PC-3 (cell line): ENCODE data around the gene IYD. TPM values are rescaled to one million over a fixed set of nuclear protein-coding genes. Genes with fewer than 3 reads are reported as not detected.

ENCODE experiments used
- ATAC-seq: fragments of 200-7000 bp; cut with Tn5 transposase; 2 replicates; pipeline ENCODE4 v1.9.1; 2020; ENCODE audit warnings: mild to moderate bottlenecking, moderate library complexity
- BruUV-seq: library from RNA; stranded (reverse); fragments of 400-500 nt; replicated peaks from 2 replicates; lab custom pipeline; 2021; lab: Mats Ljungman, UMichigan
- CTCF ChIA-PET: fragments of 300-600 bp; sonication (Branson Sonifier 250); formaldehyde crosslinking; loops from one replicate; lab custom pipeline; 2022; ENCODE audit warnings: antibody characterized with exemption; lab: Charles Lee
- POLR2A ChIA-PET: fragments of 300-600 bp; sonication (Branson Sonifier 250); formaldehyde crosslinking; loops from one replicate; lab custom pipeline; 2022; ENCODE audit warnings: antibody characterized with exemption; ENCODE audit not compliant: unreplicated experiment; lab: Charles Lee
- DNase-seq: peaks from one replicate; pipeline ENCODE4 v3.0.0-alpha.2; 2015
- H2AFZ ChIP-seq: fragments of 300-600 bp; sonication (generic); 2 replicates; pipeline ENCODE4 v1.6.0; 2016; ENCODE audit warnings: antibody characterized with exemption, low read length
- H3F3A ChIP-seq: fragments of 300-600 bp; sonication (generic); one replicate; pipeline ENCODE4 v1.6.0; 2017; ENCODE audit warnings: antibody characterized with exemption, low read length, control low read depth, mild to moderate bottlenecking; ENCODE audit not compliant: unreplicated experiment
- H3K27ac ChIP-seq: fragments of 300-600 bp; sonication (generic); 2 replicates; pipeline ENCODE4 v1.5.1; 2016; ENCODE audit warnings: mild to moderate bottlenecking, low read length
- H3K27me3 ChIP-seq: fragments of 300-600 bp; sonication (generic); 2 replicates; pipeline ENCODE4 v1.6.1; 2016; ENCODE audit warnings: low read length, mixed read lengths
- H3K36me3 ChIP-seq: fragments of 300-600 bp; sonication (generic); 2 replicates; pipeline ENCODE4 v1.6.1; 2016; ENCODE audit warnings: low read depth, mixed run types, low read length, mixed read lengths
- H3K4me1 ChIP-seq: fragments of 300-600 bp; sonication (generic); 2 replicates; pipeline ENCODE4 v1.5.1; 2016; ENCODE audit warnings: low read length; ENCODE audit not compliant: insufficient read depth
- H3K4me2 ChIP-seq: fragments of 300-600 bp; sonication (generic); 2 replicates; pipeline ENCODE4 v1.6.0; 2016; ENCODE audit warnings: low read length
- H3K4me3 ChIP-seq: fragments of 300-600 bp; sonication (generic); 2 replicates; pipeline ENCODE4 v1.5.1; 2016; ENCODE audit warnings: mild to moderate bottlenecking, low read length, mixed read lengths
- H3K79me2 ChIP-seq: fragments of 300-600 bp; sonication (generic); 2 replicates; pipeline ENCODE4 v1.6.1; 2017; ENCODE audit warnings: low read length, mixed read lengths
- H3K9ac ChIP-seq: fragments of 300-600 bp; sonication (generic); 2 replicates; pipeline ENCODE4 v1.6.0; 2016; ENCODE audit warnings: mild to moderate bottlenecking, low read length
- H3K9me2 ChIP-seq: fragments of 300-600 bp; sonication (generic); replicated peaks from 2 replicates; pipeline ENCODE4 v1.6.1; 2016; ENCODE audit warnings: mixed run types, low read length, mixed read lengths
- H3K9me3 ChIP-seq: fragments of 300-600 bp; sonication (generic); 2 replicates; pipeline ENCODE4 v1.6.1; 2016; ENCODE audit warnings: low read length, mixed read lengths
- H4K20me1 ChIP-seq: fragments of 300-600 bp; sonication (generic); 2 replicates; pipeline ENCODE4 v1.6.1; 2016; ENCODE audit warnings: low read length, mixed read lengths
- EZH2 ChIP-seq: fragments of 300-600 bp; sonication (generic); IDR thresholded peaks from one replicate; pipeline ENCODE4 v1.6.1; 2017; ENCODE audit warnings: antibody characterized with exemption, mild to moderate bottlenecking, low read length; ENCODE audit not compliant: unreplicated experiment
- EZH2phosphoT487 ChIP-seq: fragments of 300-600 bp; sonication (generic); IDR thresholded peaks from 2 replicates; pipeline ENCODE4 v1.6.1; 2018; ENCODE audit warnings: mild to moderate bottlenecking, antibody characterized with exemption, low read length, borderline replicate concordance
- intact Hi-C: fragments of 100-400 bp; cut with micrococcal nuclease; formaldehyde crosslinking; loops from 2 replicates; pipeline ENCODE4 v1.9.0; 2023
- total RNA-seq: library from RNA; depleted of rRNA; stranded (reverse); fragments of >200 nt; gene quantifications from 2 replicates; pipeline ENCODE4 v1.2.3, GENCODE V29; 2014
- TF ChIP-seq, protein P1 (sequence below): fragments of 300-600 bp; sonication (generic); conservative IDR thresholded peaks from 2 replicates; pipeline ENCODE4 v1.5.1; 2017; ENCODE audit warnings: antibody characterized with exemption, low read depth, mild to moderate bottlenecking, low read length

The IYD gene
- total RNA-seq, 1 experiment from 2014 or later: 0.04 TPM

DNA sequence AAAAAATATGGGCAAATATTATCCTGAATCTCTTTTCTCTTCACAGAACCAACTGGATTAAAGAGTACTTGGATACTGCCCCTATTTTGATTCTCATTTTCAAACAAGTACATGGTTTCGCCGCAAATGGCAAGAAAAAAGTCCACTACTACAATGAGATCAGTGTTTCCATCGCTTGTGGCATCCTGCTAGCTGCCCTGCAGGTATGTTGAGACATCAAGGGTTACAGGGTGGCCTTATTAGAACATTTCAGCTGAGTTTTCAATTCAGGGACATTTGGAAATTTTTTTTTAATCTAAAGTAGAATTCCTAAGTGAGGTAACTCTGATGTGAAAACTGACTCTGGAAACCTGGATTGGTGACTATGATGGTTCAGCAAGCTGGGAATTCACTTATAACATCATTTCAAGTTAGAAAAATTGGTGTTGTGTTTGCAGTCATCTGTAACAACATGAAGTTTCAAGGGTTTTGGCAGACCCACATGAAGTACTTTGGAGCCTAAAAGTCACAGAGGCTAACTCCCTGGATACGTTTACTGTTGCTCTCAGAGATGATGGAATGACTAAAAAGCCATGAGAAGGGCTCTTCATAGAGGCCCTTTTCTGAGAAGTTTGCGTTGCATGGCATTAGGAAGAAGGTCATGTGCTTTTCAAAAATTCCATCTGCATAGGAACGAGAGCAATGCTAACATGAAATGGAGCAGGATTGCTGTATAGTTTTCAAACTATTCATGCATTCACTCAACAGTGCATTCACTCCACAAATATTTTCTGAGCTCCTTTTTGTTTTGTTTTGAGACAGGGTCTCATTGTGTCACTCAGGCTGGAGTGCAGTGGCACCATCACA is 25.5 kb downstream of the IYD start:
- Histone ChIP-seq H3K4me3 (no peak overlapping the region), H4K20me1 (no peaks in the 10 kb centered on the region), H3K4me2 (no peak overlapping the region), H3K9me2 (no peaks in the 10 kb centered on the region), H3K9me3 (no peaks in the 10 kb centered on the region), H3K36me3 (no peaks in the 10 kb centered on the region), H3K9ac (no peak overlapping the region), H3K79me2 (no peaks in the 10 kb centered on the region), H3K27me3 (no peaks in the 10 kb centered on the region), H2AFZ (no peak overlapping the region), H3K4me1 (peaks cover 14% of the 10 kb centered on the region), H3K27ac (no peak overlapping the region), H3F3A (no peaks in the 10 kb centered on the region)
- intact Hi-C loops: loop anchor here (5.0 kb wide), 2 partner anchors 57 to 312 kb away; no protein-coding TSS in a partner anchor
- no peak for TF ChIP-seq EZH2
- TF ChIP-seq, protein P1, sequence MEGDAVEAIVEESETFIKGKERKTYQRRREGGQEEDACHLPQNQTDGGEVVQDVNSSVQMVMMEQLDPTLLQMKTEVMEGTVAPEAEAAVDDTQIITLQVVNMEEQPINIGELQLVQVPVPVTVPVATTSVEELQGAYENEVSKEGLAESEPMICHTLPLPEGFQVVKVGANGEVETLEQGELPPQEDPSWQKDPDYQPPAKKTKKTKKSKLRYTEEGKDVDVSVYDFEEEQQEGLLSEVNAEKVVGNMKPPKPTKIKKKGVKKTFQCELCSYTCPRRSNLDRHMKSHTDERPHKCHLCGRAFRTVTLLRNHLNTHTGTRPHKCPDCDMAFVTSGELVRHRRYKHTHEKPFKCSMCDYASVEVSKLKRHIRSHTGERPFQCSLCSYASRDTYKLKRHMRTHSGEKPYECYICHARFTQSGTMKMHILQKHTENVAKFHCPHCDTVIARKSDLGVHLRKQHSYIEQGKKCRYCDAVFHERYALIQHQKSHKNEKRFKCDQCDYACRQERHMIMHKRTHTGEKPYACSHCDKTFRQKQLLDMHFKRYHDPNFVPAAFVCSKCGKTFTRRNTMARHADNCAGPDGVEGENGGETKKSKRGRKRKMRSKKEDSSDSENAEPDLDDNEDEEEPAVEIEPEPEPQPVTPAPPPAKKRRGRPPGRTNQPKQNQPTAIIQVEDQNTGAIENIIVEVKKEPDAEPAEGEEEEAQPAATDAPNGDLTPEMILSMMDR: no peak
- no peak for TF ChIP-seq EZH2phosphoT487
- ATAC-seq (no peak), DNase-seq (no peak)
- CTCF ChIA-PET: interaction anchor here (1.4 kb wide), 1 partner anchor 313 kb away, joined by 3 read pairs; no protein-coding TSS in a partner anchor
- no TSS peak for BruUV-seq
- POLR2A ChIA-PET: no interaction called here

DNA sequence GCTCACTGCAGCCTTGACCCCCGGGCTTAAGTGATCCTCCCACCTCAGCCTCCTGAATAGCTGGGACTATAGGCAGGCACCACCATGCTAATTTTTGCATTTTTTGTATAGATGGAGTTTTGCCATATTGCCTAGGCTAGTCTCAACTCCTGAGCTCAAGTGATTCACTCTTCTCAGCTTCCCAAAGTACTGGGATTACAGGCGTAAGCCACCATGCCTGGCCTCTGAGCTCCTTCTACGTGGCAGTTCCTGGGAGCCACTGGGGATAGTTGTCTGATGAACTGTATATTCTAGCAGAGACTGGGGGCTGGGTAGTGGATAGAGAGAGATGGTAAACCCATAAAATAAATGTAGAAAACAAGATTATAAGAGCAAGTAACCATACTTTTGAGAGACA is 26.1 kb downstream of the IYD start:
- DNase-seq (no peak), ATAC-seq (no peak)
- no peaks in the 10 kb centered on the region for H3K9me2 ChIP-seq
- no peak overlapping the region for H3K4me2 ChIP-seq
- no peaks in the 10 kb centered on the region for H3K27me3 ChIP-seq
- no peaks in the 10 kb centered on the region for H3K9me3 ChIP-seq
- no peaks in the 10 kb centered on the region for H3K79me2 ChIP-seq
- no peaks in the 10 kb centered on the region for H3F3A ChIP-seq
- no peak overlapping the region for H2AFZ ChIP-seq
- H3K4me3 ChIP-seq: no peak overlapping the region
- TF ChIP-seq, protein P1: no peak
- TF ChIP-seq EZH2: no peak
- no peak for TF ChIP-seq EZH2phosphoT487
- no peaks in the 10 kb centered on the region for H3K36me3 ChIP-seq
- intact Hi-C loops: loop anchor here (5.0 kb wide), 2 partner anchors 58 to 313 kb away; no protein-coding TSS in a partner anchor
- H4K20me1 ChIP-seq: no peaks in the 10 kb centered on the region
- H3K4me1 ChIP-seq: peaks cover 14% of the 10 kb centered on the region
- ChIA-PET POLR2A (no interaction called here), CTCF (interaction anchor here (0.6 to 1.4 kb wide), 2 partner anchors 314 to 420 kb away, joined by 3 read pairs; no protein-coding TSS in a partner anchor)
- no peak overlapping the region for H3K9ac ChIP-seq
- H3K27ac ChIP-seq: no peak overlapping the region
- no TSS peak for BruUV-seq
